Measurements from ENCODE around the gene GNG14.
A peak's percentile ranks its signal among the peaks of the same experiment; 100 is the strongest.

DNA sequence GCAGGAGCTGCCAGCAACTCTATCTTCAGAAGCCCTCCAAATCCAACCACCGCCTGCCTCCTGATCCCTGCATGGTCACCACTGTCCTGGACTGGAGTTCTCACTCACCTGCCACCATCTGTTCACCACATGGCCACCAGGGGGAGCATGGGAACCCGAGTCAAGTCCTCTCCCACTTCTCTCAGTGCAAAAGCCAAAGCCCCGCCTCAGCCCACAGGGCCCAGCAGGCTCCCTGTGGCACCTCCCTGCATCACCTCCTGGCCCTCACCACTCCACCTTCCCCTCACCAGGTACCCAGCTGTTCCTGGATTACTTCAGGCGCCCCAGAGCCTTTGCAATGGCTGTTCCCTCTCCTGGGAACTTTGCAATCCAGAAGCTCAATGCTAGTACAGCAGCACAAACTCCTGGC, 11.4 kb upstream of the GNG14 start:
- TF ChIP-seq EZH2 (IDR thresholded peaks at IDR 0.05; ENCODE audit: low read depth, unreplicated experiment): no peak
- TF ChIP-seq, protein P1, sequence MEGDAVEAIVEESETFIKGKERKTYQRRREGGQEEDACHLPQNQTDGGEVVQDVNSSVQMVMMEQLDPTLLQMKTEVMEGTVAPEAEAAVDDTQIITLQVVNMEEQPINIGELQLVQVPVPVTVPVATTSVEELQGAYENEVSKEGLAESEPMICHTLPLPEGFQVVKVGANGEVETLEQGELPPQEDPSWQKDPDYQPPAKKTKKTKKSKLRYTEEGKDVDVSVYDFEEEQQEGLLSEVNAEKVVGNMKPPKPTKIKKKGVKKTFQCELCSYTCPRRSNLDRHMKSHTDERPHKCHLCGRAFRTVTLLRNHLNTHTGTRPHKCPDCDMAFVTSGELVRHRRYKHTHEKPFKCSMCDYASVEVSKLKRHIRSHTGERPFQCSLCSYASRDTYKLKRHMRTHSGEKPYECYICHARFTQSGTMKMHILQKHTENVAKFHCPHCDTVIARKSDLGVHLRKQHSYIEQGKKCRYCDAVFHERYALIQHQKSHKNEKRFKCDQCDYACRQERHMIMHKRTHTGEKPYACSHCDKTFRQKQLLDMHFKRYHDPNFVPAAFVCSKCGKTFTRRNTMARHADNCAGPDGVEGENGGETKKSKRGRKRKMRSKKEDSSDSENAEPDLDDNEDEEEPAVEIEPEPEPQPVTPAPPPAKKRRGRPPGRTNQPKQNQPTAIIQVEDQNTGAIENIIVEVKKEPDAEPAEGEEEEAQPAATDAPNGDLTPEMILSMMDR (conservative IDR thresholded peaks at IDR 0.05; ENCODE audit: low read depth in 2 of 2): peak; percentile 84 to 92

Data from GM23338 (cell line).